Medulla oblongata (tissue), 1 donor: ENCODE results near the gene WDR81.
A peak's percentile ranks its signal among the peaks of the same experiment; 100 is the strongest.
"Not testable (repeated sequence)": the region's sequence is repeated elsewhere in the genome, so short reads cannot be mapped to it uniquely, and the experiment has no call there.

Experiments
- DNase-seq: peaks from one replicate; pipeline ENCODE4 v3.0.0-alpha.2; 2015; ENCODE audit errors: extremely low spot score

WDR81 gene

GRCh38 chr17:1753767-1754429 is 29.4 kb downstream of the WDR81 start:
- DNase-seq, result no peak

GRCh38 chr17:1754430-1755112 is 30.1 kb downstream of the WDR81 start:
- DNase-seq, result no peak

- DNase-seq, result no peak
Measured at GRCh38 chr17:1755252-1755826, 30.8 kb downstream of the WDR81 start.

- no peak for DNase-seq
Measured at GRCh38 chr17:1755827-1756262, 31.3 kb downstream of the WDR81 start.

GRCh38 chr17:1758807-1759206 is 34.3 kb downstream of the WDR81 start:
- peak; percentile 56 for DNase-seq

- DNase-seq, result no peak
Measured at GRCh38 chr17:1759529-1759928, 35.0 kb downstream of the WDR81 start.

- DNase-seq, result no peak
Measured at GRCh38 chr17:1762233-1762900, 37.9 kb downstream of the WDR81 start.

- peak; percentile 33 for DNase-seq
Measured at GRCh38 chr17:1762901-1763898, 38.7 kb downstream of the WDR81 start.

GRCh38 chr17:1764284-1764683 is 39.8 kb downstream of the WDR81 start:
- peak; percentile 60 for DNase-seq

- not testable (repeated sequence) for DNase-seq
Measured at GRCh38 chr17:1764705-1765104, 40.2 kb downstream of the WDR81 start.

GRCh38 chr17:1765576-1765975 is 41.1 kb downstream of the WDR81 start:
- DNase-seq, result no peak

GRCh38 chr17:1766382-1767135 is 42.1 kb downstream of the WDR81 start:
- no peak for DNase-seq

GRCh38 chr17:1767358-1767757 is 42.9 kb downstream of the WDR81 start:
- DNase-seq, result no peak

GRCh38 chr17:1769822-1770477 is 45.4 kb downstream of the WDR81 start:
- DNase-seq, result no peak

GRCh38 chr17:1773000-1773695 is 48.6 kb downstream of the WDR81 start:
- DNase-seq, result not testable (repeated sequence)

- DNase-seq, result no peak
Measured at GRCh38 chr17:1773696-1774181, 49.2 kb downstream of the WDR81 start.

- DNase-seq, result no peak
Measured at GRCh38 chr17:1774390-1775176, 50.1 kb downstream of the WDR81 start.

- DNase-seq, result no peak
Measured at GRCh38 chr17:1776328-1776727, 51.8 kb downstream of the WDR81 start.
